B cell (primary cell): ENCODE results near the gene CCDC102A. TPM values are rescaled to one million over a fixed set of nuclear protein-coding genes. Genes with fewer than 3 reads are reported as not detected.

Experiments
- ATAC-seq: fragments of 200-7000 bp; cut with Tn5 transposase; one replicate; pipeline ENCODE4 v1.10.0; 2021; ENCODE audit warnings: low read depth, mild to moderate bottlenecking, moderate number of reproducible peaks, moderate library complexity
- CTCF ChIA-PET: fragments of 350-600 bp; sonication (Branson Sonifier 250); formaldehyde crosslinking; loops from one replicate; lab custom pipeline; 2021; ENCODE audit warnings: antibody characterized with exemption, inconsistent platforms; lab: Charles Lee
- POLR2A ChIA-PET: fragments of 350-600 bp; sonication (Branson Sonifier 250); formaldehyde crosslinking; loops from one replicate; lab custom pipeline; 2021; ENCODE audit warnings: antibody characterized with exemption; lab: Charles Lee
- DNase-seq: peaks from one replicate; pipeline ENCODE4 v3.0.0; 2013
- H2AFZ ChIP-seq: 2 replicates; pipeline ENCODE4 v1.6.1; 2012; ENCODE audit warnings: mild to moderate bottlenecking, low read depth, low read length; ENCODE audit not compliant: insufficient read depth, poor library complexity, severe bottlenecking
- H3K27ac ChIP-seq, 2 donors: 1 replicate in 1 of 2; 2 replicates in 1 of 2; pipeline ENCODE4 v1.5.1; 2012 to 2013; ENCODE audit warnings: low read length in 2 of 2, mild to moderate bottlenecking in 2 of 2, moderate library complexity in 1 of 2
- H3K27me3 ChIP-seq, 4 experiments: fragments of 200-600 bp in 1 of 4; sonication (generic) in 1 of 4; replicated peaks in 1 of 4; 1 replicate in 2 of 4; 2 replicates in 2 of 4; pipeline versions ENCODE4 v1.6.1 to v1.7.0; 2013 to 2016; ENCODE audit warnings: low read length in 3 of 4, mild to moderate bottlenecking in 2 of 4, mixed read lengths in 1 of 4, moderate library complexity in 1 of 4; ENCODE audit not compliant: insufficient read depth in 4 of 4, control insufficient read depth in 3 of 4; ENCODE audit errors: control extremely low read depth in 1 of 4
- H3K36me3 ChIP-seq, 2 experiments: replicated peaks in 1 of 2; 1 replicate in 1 of 2; 2 replicates in 1 of 2; pipeline versions ENCODE4 v1.6.1 to v1.7.1; 2013; ENCODE audit warnings: low read length in 1 of 2; ENCODE audit not compliant: insufficient read depth in 2 of 2, control insufficient read depth in 1 of 2; ENCODE audit errors: control extremely low read depth in 1 of 2, extremely low read depth in 1 of 2
- H3K4me1 ChIP-seq, 2 donors: fragments of 200-600 bp in 1 of 2; sonication (generic) in 1 of 2; 1 replicate in 1 of 2; 2 replicates in 1 of 2; pipeline versions ENCODE4 v1.5.1 to v1.6.1; 2013 to 2017; ENCODE audit warnings: low read length in 2 of 2; ENCODE audit not compliant: control insufficient read depth in 2 of 2, insufficient read depth in 2 of 2
- H3K4me2 ChIP-seq: replicated peaks from 2 replicates; pipeline ENCODE3; 2012; ENCODE audit warnings: mild to moderate bottlenecking, low read depth, low read length; ENCODE audit not compliant: poor library complexity, severe bottlenecking
- H3K4me3 ChIP-seq, 5 experiments: fragments of 200-600 bp in 1 of 5; sonication (generic) in 1 of 5; 1 replicate in 3 of 5; 2 replicates in 2 of 5; pipeline versions ENCODE4 v1.5.1 to v1.7.0; 2011 to 2016; ENCODE audit warnings: low read length in 4 of 5, mild to moderate bottlenecking in 4 of 5, low read depth in 2 of 5, control low read depth in 1 of 5, moderate library complexity in 1 of 5; ENCODE audit not compliant: insufficient read depth in 1 of 5; ENCODE audit errors: control extremely low read depth in 1 of 5, extremely low read depth in 1 of 5
- H3K79me2 ChIP-seq: fragments of 200-600 bp; sonication (generic); one replicate; pipeline ENCODE4 v1.6.0; 2016; ENCODE audit warnings: low read length; ENCODE audit not compliant: control insufficient read depth, insufficient read depth
- H3K9ac ChIP-seq: fragments of 200-600 bp; sonication (generic); 2 replicates; pipeline ENCODE4 v1.6.1; 2017; ENCODE audit warnings: mild to moderate bottlenecking, low read length, moderate library complexity
- H3K9me3 ChIP-seq, 3 donors: one replicate each; pipeline versions ENCODE4 v1.6.1 to v1.7.1; 2013; ENCODE audit warnings: low read length in 2 of 3; ENCODE audit not compliant: control insufficient read depth in 2 of 3, insufficient read depth in 1 of 3; ENCODE audit errors: control extremely low read depth in 1 of 3
- H4K20me1 ChIP-seq: 2 replicates; pipeline ENCODE4 v1.6.0; 2012; ENCODE audit warnings: mild to moderate bottlenecking, low read length; ENCODE audit not compliant: insufficient read depth, control insufficient read depth, poor library complexity, severe bottlenecking
- H3K27ac Mint-ChIP-seq: one replicate; pipeline ENCODE4 v1.8.0; 2021; ENCODE audit warnings: mixed read lengths
- H3K27me3 Mint-ChIP-seq: one replicate; pipeline ENCODE4 v1.8.0; 2021; ENCODE audit warnings: mixed read lengths
- H3K4me1 Mint-ChIP-seq: one replicate; pipeline ENCODE4 v1.8.0; 2021; ENCODE audit warnings: mixed read lengths
- H3K4me3 Mint-ChIP-seq: one replicate; pipeline ENCODE4 v1.8.0; 2021; ENCODE audit warnings: mixed read lengths
- H3K9me3 Mint-ChIP-seq: one replicate; pipeline ENCODE4 v1.8.0; 2022; ENCODE audit warnings: mixed read lengths; ENCODE audit not compliant: insufficient read depth
- EZH2 ChIP-seq: IDR thresholded peaks from 2 replicates; pipeline ENCODE4 v1.6.1; 2012; ENCODE audit warnings: borderline replicate concordance, low read depth, mild to moderate bottlenecking, moderate library complexity, low read length; ENCODE audit not compliant: insufficient read depth, poor library complexity, severe bottlenecking
- WGBS: methylation state at CpG from one replicate; pipeline ENCODE4 v1.1.5; 2013; ENCODE audit warnings: missing lambda C conversion rate; ENCODE audit not compliant: insufficient coverage; 5-methylcytosine and 5-hydroxymethylcytosine counted together
- intact Hi-C: fragments of 100-400 bp; cut with micrococcal nuclease; formaldehyde crosslinking; loops from one replicate; pipeline ENCODE4 v1.10.0; 2022
- polyA plus RNA-seq: library from polyadenylated mRNA; depleted of rRNA; stranded (reverse); fragments of >200 nt; gene quantifications from 2 replicates; pipeline ENCODE4 v1.2.3, GENCODE V29; 2012
- total RNA-seq, 2 donors: library from RNA; stranded (reverse); fragments of 120-200 nt in 1 of 2; gene quantifications; 1 replicate in 1 of 2; 2 replicates in 1 of 2; pipeline versions ENCODE4 v1.2.3 to v1.2.4, GENCODE V29; 2013 to 2022
- TF ChIP-seq, protein P1 (sequence below): fragments of 200-600 bp; IDR thresholded peaks from one replicate; pipeline ENCODE4 v1.8.0; 2022; ENCODE audit warnings: antibody characterized with exemption, mild to moderate bottlenecking

The CCDC102A gene
- total and polyA plus RNA-seq, 2 donors (not counting 1 experiment from before 2014, with no cell fraction given) = 14.5 to 14.7 TPM

DNA sequence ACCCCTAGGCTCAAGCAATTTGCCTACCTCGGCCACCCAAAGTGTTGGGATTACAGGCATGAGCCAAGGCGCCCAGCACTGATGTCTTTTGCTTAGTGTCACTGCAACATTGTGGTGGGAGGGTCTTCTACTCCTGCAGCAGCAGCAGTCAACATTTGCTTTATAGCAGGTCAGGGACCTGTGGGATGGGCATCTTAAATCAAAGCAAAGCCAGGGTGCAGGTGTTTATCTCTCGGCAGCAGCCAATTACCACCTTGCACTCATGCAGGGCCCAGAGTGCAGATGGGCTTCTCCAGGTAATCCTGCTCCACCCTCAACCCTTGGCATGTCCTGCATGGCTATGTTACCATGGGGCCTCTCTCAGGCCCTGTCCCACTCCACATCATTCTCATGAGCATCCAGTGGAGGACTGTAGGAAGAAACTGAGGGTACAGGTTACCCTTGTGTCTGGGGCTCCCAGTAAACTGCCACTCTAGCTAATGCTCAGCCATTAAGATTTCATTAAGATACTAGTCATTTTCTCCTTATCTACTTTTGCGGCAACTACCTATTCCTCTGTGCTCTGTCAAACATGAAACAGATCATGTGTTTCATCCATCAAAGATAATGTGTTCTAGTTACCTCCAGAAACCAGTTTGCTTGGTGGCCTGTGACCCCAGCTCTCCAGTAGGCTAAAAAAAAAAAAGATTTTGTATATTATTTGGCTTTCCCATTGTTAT, 22.9 kb upstream of the CCDC102A start:
- CTCF ChIA-PET = interaction anchor here (1.4 to 2.1 kb wide), 3 partner anchors 17 to 83 kb away, joined by 4 to 10 read pairs (median 8); no protein-coding TSS in a partner anchor
- no peak for DNase-seq
- WGBS = 100% methylated on average over 4 of the region's 4 CpGs
- no peak overlapping the region for H3K27ac Mint-ChIP-seq
- ATAC-seq = no peak
- no peak overlapping the region for H3K4me3 ChIP-seq
- H4K20me1 ChIP-seq = peaks cover 86% of the 10 kb centered on the region
- TF ChIP-seq, protein P1, sequence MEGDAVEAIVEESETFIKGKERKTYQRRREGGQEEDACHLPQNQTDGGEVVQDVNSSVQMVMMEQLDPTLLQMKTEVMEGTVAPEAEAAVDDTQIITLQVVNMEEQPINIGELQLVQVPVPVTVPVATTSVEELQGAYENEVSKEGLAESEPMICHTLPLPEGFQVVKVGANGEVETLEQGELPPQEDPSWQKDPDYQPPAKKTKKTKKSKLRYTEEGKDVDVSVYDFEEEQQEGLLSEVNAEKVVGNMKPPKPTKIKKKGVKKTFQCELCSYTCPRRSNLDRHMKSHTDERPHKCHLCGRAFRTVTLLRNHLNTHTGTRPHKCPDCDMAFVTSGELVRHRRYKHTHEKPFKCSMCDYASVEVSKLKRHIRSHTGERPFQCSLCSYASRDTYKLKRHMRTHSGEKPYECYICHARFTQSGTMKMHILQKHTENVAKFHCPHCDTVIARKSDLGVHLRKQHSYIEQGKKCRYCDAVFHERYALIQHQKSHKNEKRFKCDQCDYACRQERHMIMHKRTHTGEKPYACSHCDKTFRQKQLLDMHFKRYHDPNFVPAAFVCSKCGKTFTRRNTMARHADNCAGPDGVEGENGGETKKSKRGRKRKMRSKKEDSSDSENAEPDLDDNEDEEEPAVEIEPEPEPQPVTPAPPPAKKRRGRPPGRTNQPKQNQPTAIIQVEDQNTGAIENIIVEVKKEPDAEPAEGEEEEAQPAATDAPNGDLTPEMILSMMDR = no peak
- TF ChIP-seq EZH2 = no peak
- H3K4me1 ChIP-seq = peaks cover 9 to 16% of the 10 kb centered on the region in 2 donors
- H3K4me2 ChIP-seq = no peak overlapping the region
- peaks cover 0 to 9% (median 6%) of the 10 kb centered on the region in 3 donors for H3K9me3 ChIP-seq
- H3K27me3 ChIP-seq = no peaks in the 10 kb centered on the region
- H3K9ac ChIP-seq = no peak overlapping the region
- peaks cover 46% of the 10 kb centered on the region for H3K4me1 Mint-ChIP-seq
- POLR2A ChIA-PET = no interaction called here
- no peak overlapping the region for H3K4me3 Mint-ChIP-seq
- intact Hi-C loops = no loop called here
- H3K79me2 ChIP-seq = peaks cover 85% of the 10 kb centered on the region
- H3K27me3 Mint-ChIP-seq = no peaks in the 10 kb centered on the region
- H3K36me3 ChIP-seq = peaks cover 2 to 51% of the 10 kb centered on the region in 2 experiments
- peaks cover 10% of the 10 kb centered on the region for H3K9me3 Mint-ChIP-seq
- H2AFZ ChIP-seq = no peak overlapping the region
- H3K27ac ChIP-seq = no peak overlapping the region

DNA sequence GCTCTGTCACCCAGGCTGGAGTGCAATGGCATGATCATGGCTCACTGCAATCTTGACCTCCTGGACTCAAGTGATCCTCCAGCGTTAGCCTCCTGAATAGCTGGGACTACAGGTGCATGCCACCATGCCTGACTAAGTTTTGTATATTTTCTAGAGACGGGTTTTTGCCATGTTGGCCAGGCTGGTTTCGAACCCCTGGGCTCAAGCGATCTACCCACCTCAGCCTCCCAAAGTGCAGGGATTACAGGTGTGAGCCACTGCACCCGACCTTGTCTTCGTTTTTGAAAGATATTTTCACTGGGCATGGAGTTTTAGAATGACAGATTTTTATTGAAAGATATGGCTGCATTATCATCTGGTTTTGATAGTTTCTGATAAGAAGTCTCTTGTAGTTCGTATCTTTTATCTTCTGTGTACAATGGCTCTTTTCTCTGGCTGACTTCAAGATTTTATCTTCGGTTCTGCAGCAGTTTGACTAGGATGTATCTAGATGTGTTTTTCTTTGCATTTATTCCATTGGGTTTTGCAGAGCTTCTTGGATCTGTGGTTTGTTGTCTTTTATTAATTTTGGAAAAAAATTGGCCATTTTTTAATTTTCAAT, 20.7 kb upstream of the CCDC102A start:
- Histone ChIP-seq H3K27me3 (no peaks in the 10 kb centered on the region), H3K36me3 (peaks cover 5 to 35% of the 10 kb centered on the region in 2 experiments), H3K4me3 (no peak overlapping the region), H3K79me2 (peaks cover 94% of the 10 kb centered on the region), H3K9ac (no peak overlapping the region), H3K4me2 (no peak overlapping the region), H3K4me1 (peaks cover 15 to 21% of the 10 kb centered on the region in 2 donors), H4K20me1 (peaks cover 73% of the 10 kb centered on the region), H3K9me3 (peaks cover 0 to 9% (median 6%) of the 10 kb centered on the region in 3 donors), H2AFZ (no peak overlapping the region), H3K27ac (no peak overlapping the region)
- TF ChIP-seq, protein P1 = no peak
- no peak for TF ChIP-seq EZH2
- DNase-seq (no peak), ATAC-seq (no peak)
- 93% methylated on average over 3 of the region's 8 CpGs for WGBS
- ChIA-PET POLR2A (interaction anchor here (0.5 kb wide), 1 partner anchor 14 kb away, joined by 3 read pairs; no protein-coding TSS in a partner anchor), CTCF (interaction anchor here (1.3 to 2.5 kb wide), 4 partner anchors 11 to 37 kb away, joined by 4 to 9 read pairs (median 6); partner anchors contain the start of gene ADGRG5)
- Mint-ChIP-seq H3K4me3 (no peak overlapping the region), H3K27ac (no peak overlapping the region), H3K4me1 (peaks cover 60% of the 10 kb centered on the region), H3K27me3 (no peaks in the 10 kb centered on the region), H3K9me3 (peaks cover 10% of the 10 kb centered on the region)
- intact Hi-C loops = no loop called here
